Smooth muscle cell (in vitro differentiated cells): ENCODE results near the gene CACNB4. TPM values are rescaled to one million over a fixed set of nuclear protein-coding genes. Genes with fewer than 3 reads are reported as not detected.

Source experiments
- DNase-seq: peaks from one replicate; lab custom pipeline; 2025; ENCODE audit not compliant: unreplicated experiment; lab: John Stamatoyannopoulos, UW
- H2AFZ ChIP-seq: fragments of 200-600 bp; sonication (generic); 2 replicates; pipeline ENCODE4 v1.6.0; 2016; ENCODE audit warnings: antibody characterized with exemption, low read depth, mild to moderate bottlenecking
- H3F3A ChIP-seq: fragments of 200-600 bp; sonication (generic); 2 replicates; pipeline ENCODE4 v1.6.0; 2017; ENCODE audit warnings: antibody characterized with exemption, low read depth
- H3K27ac ChIP-seq: fragments of 200-600 bp; sonication (generic); 2 replicates; pipeline ENCODE4 v1.5.1; 2016; ENCODE audit warnings: low read depth, mild to moderate bottlenecking
- H3K27me3 ChIP-seq: fragments of 200-600 bp; sonication (generic); 2 replicates; pipeline ENCODE4 v1.6.1; 2016; ENCODE audit warnings: low read depth, mild to moderate bottlenecking
- H3K36me3 ChIP-seq: fragments of 200-600 bp; sonication (generic); 2 replicates; pipeline ENCODE4 v1.5.1; 2016; ENCODE audit warnings: low read depth
- H3K4me1 ChIP-seq: fragments of 200-600 bp; sonication (generic); 2 replicates; pipeline ENCODE4 v1.5.1; 2016; ENCODE audit warnings: low read depth
- H3K4me2 ChIP-seq: fragments of 200-600 bp; sonication (generic); 2 replicates; pipeline ENCODE4 v1.6.0; 2016; ENCODE audit warnings: mild to moderate bottlenecking
- H3K4me3 ChIP-seq: fragments of 200-600 bp; sonication (generic); 2 replicates; pipeline ENCODE4 v1.5.1; 2016; ENCODE audit warnings: mild to moderate bottlenecking
- H3K79me2 ChIP-seq: fragments of 200-600 bp; sonication (generic); 2 replicates; pipeline ENCODE4 v1.6.0; 2016; ENCODE audit warnings: low read depth, mild to moderate bottlenecking
- H3K9ac ChIP-seq: fragments of 200-600 bp; sonication (generic); 2 replicates; pipeline ENCODE4 v1.6.0; 2016; ENCODE audit warnings: low read depth
- H3K9me3 ChIP-seq: fragments of 200-600 bp; sonication (generic); replicated peaks from 2 replicates; pipeline ENCODE4 v1.5.1; 2016; ENCODE audit warnings: low read depth
- H4K20me1 ChIP-seq: fragments of 200-600 bp; sonication (generic); 2 replicates; pipeline ENCODE4 v1.6.0; 2016; ENCODE audit warnings: low read depth
- CTCF ChIP-seq: fragments of 200-600 bp; sonication (generic); IDR thresholded peaks from 2 replicates; pipeline ENCODE4 v1.5.1; 2017; ENCODE audit warnings: borderline replicate concordance, mild to moderate bottlenecking, antibody characterized with exemption; ENCODE audit not compliant: insufficient read depth, poor library complexity, severe bottlenecking
- WGBS: methylation state at CpG from one replicate; pipeline ENCODE4 v1.1.7; 2016; ENCODE audit warnings: low lambda C conversion rate; 5-methylcytosine and 5-hydroxymethylcytosine counted together
- polyA plus RNA-seq: library from polyadenylated mRNA; unstranded; fragments of >200 nt; fragmentation: Nextera tagmentation; extraction: Ambion mirVana; gene quantifications from 2 replicates; pipeline ENCODE4 v1.2.1, GENCODE V29; 2016
- total RNA-seq: library from RNA; depleted of rRNA; stranded (reverse); fragments of >200 nt; gene quantifications from 2 replicates; pipeline ENCODE4 v1.2.3, GENCODE V29; 2014

CACNB4 gene
- total and polyA plus RNA-seq, 2 experiments from 2014 or later, result 0.06 to 1.4 TPM

DNA sequence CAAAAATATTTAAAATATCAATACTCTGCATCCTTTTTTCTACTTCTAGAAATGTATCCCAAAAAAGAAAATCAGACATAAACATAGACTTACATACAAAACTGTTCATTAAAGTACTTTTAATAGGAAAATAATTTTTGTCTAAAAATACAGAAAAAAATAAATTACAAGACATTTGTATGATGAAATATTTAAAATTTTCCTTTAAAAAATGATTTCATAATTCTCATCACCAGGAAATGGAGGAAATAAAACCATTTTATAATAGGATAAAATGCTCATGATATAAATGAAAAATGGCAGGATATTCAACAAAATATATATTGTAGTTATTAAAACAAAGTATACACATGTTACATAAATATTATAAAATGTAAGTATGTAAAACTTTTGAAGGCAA, 295.0 kb downstream of the CACNB4 start:
- Histone ChIP-seq H3K36me3 (peaks cover 28% of the 10 kb centered on the region), H3K27ac (no peak overlapping the region), H3F3A (peaks cover 6% of the 10 kb centered on the region), H3K27me3 (no peaks in the 10 kb centered on the region), H3K4me3 (no peak overlapping the region), H3K4me2 (no peak overlapping the region), H3K4me1 (no peaks in the 10 kb centered on the region), H3K9ac (no peak overlapping the region), H3K9me3 (no peaks in the 10 kb centered on the region), H2AFZ (no peak overlapping the region), H3K79me2 (peaks cover 4% of the 10 kb centered on the region), H4K20me1 (peaks cover 23% of the 10 kb centered on the region)
- TF ChIP-seq CTCF, result no peak
- DNase-seq, result no peak

- H3K4me1 ChIP-seq, result no peaks in the 10 kb centered on the region
- no peaks in the 10 kb centered on the region for H3K27me3 ChIP-seq
- TF ChIP-seq CTCF, result no peak
- H2AFZ ChIP-seq, result no peak overlapping the region
- H3K79me2 ChIP-seq, result peaks cover 4% of the 10 kb centered on the region
- no peaks in the 10 kb centered on the region for H3K9me3 ChIP-seq
- H3K36me3 ChIP-seq, result peaks cover 28% of the 10 kb centered on the region
- H3K4me2 ChIP-seq, result no peak overlapping the region
- H3K27ac ChIP-seq, result no peak overlapping the region
- DNase-seq, result no peak
- 97% methylated on average over 2 of the region's 2 CpGs for WGBS
- peaks cover 6% of the 10 kb centered on the region for H3F3A ChIP-seq
- peaks cover 13% of the 10 kb centered on the region for H4K20me1 ChIP-seq
- no peak overlapping the region for H3K9ac ChIP-seq
- H3K4me3 ChIP-seq, result no peak overlapping the region
Observed at GRCh38 chr2:151802315-151802714, 296.5 kb downstream of the CACNB4 start.

DNA sequence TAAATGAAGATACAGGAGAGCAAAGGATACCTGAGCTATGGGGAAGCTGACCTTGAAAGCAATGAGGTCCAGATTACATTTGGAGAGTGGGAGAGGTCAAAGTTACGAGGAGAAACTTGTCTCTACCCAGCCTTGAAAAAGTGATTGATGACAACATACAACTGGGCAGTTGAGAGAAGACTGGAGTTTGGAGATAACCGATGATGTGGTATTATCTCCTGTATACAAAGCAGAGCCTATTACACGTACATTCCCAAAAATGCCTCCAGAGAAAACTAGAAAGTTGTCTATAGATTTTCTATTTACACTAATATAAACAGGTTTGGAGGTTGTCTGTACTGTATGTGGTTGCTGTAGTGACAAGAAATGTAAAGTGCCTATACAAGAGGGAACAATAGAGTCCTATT, 299.0 kb downstream of the CACNB4 start:
- H3K79me2 ChIP-seq, result peaks cover 4% of the 10 kb centered on the region
- no peak overlapping the region for H2AFZ ChIP-seq
- H3K4me1 ChIP-seq, result no peaks in the 10 kb centered on the region
- no peak for TF ChIP-seq CTCF
- no peaks in the 10 kb centered on the region for H3K27me3 ChIP-seq
- H3K9me3 ChIP-seq, result no peaks in the 10 kb centered on the region
- 76% methylated on average over 3 of the region's 3 CpGs for WGBS
- peaks cover 13% of the 10 kb centered on the region for H4K20me1 ChIP-seq
- H3K36me3 ChIP-seq, result peaks cover 15% of the 10 kb centered on the region
- DNase-seq, result no peak
- H3K9ac ChIP-seq, result no peak overlapping the region
- no peak overlapping the region for H3K27ac ChIP-seq
- H3K4me3 ChIP-seq, result no peak overlapping the region
- H3F3A ChIP-seq, result peaks cover 6% of the 10 kb centered on the region
- H3K4me2 ChIP-seq, result no peak overlapping the region

DNA sequence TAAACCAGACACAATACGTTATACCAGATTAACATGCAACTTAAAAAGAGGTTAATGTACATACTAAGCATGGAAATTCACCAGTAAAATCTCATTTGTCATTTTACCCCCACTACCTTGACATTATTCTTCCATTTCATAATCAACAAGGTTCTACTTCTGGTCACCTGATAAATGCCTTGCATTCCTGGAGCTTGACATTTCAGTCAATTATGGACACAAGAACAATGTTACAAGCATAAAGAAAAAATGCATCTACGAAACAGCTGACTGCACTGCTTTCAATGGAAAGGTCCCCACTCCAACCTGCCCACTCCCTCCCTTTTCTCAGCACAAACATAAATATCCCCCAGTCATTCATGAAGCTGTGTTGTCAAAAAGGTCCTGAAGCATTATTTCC, 302.1 kb downstream of the CACNB4 start:
- TF ChIP-seq CTCF, result no peak
- Histone ChIP-seq H3K9me3 (no peaks in the 10 kb centered on the region), H3K36me3 (peaks cover 5% of the 10 kb centered on the region), H3K27ac (peak overlapping the region; percentile 47), H2AFZ (no peak overlapping the region), H3F3A (no peaks in the 10 kb centered on the region), H3K4me3 (no peak overlapping the region), H3K4me2 (no peak overlapping the region), H4K20me1 (no peaks in the 10 kb centered on the region), H3K4me1 (no peaks in the 10 kb centered on the region), H3K27me3 (no peaks in the 10 kb centered on the region), H3K9ac (no peak overlapping the region), H3K79me2 (peaks cover 4% of the 10 kb centered on the region)
- no peak for DNase-seq
- WGBS, result 93% methylated on average over 2 of the region's 2 CpGs
